ENCODE data around the gene TIRAP. TPM values are rescaled to one million over a fixed set of nuclear protein-coding genes. Genes with fewer than 3 reads are reported as not detected.

The TIRAP gene
- polyA plus RNA-seq, 1 of the 3 experiments (the other 2 are of a cell fraction) = 5.5 TPM

- TF ChIP-seq RFX5 (IDR thresholded peaks at IDR 0.05; ENCODE audit: low read length) = no peak
- TF ChIP-seq, protein P1, sequence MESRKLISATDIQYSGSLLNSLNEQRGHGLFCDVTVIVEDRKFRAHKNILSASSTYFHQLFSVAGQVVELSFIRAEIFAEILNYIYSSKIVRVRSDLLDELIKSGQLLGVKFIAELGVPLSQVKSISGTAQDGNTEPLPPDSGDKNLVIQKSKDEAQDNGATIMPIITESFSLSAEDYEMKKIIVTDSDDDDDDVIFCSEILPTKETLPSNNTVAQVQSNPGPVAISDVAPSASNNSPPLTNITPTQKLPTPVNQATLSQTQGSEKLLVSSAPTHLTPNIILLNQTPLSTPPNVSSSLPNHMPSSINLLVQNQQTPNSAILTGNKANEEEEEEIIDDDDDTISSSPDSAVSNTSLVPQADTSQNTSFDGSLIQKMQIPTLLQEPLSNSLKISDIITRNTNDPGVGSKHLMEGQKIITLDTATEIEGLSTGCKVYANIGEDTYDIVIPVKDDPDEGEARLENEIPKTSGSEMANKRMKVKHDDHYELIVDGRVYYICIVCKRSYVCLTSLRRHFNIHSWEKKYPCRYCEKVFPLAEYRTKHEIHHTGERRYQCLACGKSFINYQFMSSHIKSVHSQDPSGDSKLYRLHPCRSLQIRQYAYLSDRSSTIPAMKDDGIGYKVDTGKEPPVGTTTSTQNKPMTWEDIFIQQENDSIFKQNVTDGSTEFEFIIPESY (IDR thresholded peaks at IDR 0.05; ENCODE audit: borderline replicate concordance, low read depth) = no peak
- TF ChIP-seq PBX3 (IDR thresholded peaks at IDR 0.05) = peak; percentile 64
- TF ChIP-seq TAF1 (IDR thresholded peaks at IDR 0.05; ENCODE audit: borderline replicate concordance, low read depth, low read length) = peak; percentile 35; the same call in 1 of the 2 replicates
- no peak for TF ChIP-seq USF1 (IDR thresholded peaks at IDR 0.05; ENCODE audit: borderline replicate concordance, low read depth)
- TF ChIP-seq, protein P2, sequence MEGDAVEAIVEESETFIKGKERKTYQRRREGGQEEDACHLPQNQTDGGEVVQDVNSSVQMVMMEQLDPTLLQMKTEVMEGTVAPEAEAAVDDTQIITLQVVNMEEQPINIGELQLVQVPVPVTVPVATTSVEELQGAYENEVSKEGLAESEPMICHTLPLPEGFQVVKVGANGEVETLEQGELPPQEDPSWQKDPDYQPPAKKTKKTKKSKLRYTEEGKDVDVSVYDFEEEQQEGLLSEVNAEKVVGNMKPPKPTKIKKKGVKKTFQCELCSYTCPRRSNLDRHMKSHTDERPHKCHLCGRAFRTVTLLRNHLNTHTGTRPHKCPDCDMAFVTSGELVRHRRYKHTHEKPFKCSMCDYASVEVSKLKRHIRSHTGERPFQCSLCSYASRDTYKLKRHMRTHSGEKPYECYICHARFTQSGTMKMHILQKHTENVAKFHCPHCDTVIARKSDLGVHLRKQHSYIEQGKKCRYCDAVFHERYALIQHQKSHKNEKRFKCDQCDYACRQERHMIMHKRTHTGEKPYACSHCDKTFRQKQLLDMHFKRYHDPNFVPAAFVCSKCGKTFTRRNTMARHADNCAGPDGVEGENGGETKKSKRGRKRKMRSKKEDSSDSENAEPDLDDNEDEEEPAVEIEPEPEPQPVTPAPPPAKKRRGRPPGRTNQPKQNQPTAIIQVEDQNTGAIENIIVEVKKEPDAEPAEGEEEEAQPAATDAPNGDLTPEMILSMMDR (IDR thresholded peaks at IDR 0.05) = no peak
- TF ChIP-seq FOSL2 (IDR thresholded peaks at IDR 0.05; ENCODE audit: borderline replicate concordance, low read depth) = peak; percentile 89
- TF ChIP-seq RAD21 (IDR thresholded peaks at IDR 0.05; ENCODE audit: low read length) = no peak
- TF ChIP-seq YY1 (IDR thresholded peaks at IDR 0.05; ENCODE audit: low read depth) = no peak
- no peak for TF ChIP-seq CHD2 (IDR thresholded peaks at IDR 0.05; ENCODE audit: low read length, partially characterized antibody)
- TF ChIP-seq EZH2phosphoT487 (IDR thresholded peaks at IDR 0.05; ENCODE audit: borderline replicate concordance, low read depth) = no peak
- TF ChIP-seq USF2 (IDR thresholded peaks at IDR 0.05; ENCODE audit: borderline replicate concordance, low read depth, low read length) = no peak
- peak; percentile 95 for TF ChIP-seq NFIC (IDR thresholded peaks at IDR 0.05; ENCODE audit: borderline replicate concordance)
- no peak for TF ChIP-seq SMC3 (IDR thresholded peaks at IDR 0.05; ENCODE audit: low read depth, low read length)
- peak; percentile 90 for TF ChIP-seq JUND (IDR thresholded peaks at IDR 0.05)
- TF ChIP-seq EP300 (IDR thresholded peaks at IDR 0.05; ENCODE audit: borderline replicate concordance in 1 of 2, low read depth in 1 of 2, low read length in 1 of 2) = peak; percentile 12 to 87; a peak in 2 of 4 replicates
- TF ChIP-seq MAX (IDR thresholded peaks at IDR 0.05; ENCODE audit: low read depth) = 0 out of 2 replicates have a peak, but pooled peaks have one; percentile 73
- TF ChIP-seq SIN3A (IDR thresholded peaks at IDR 0.05; ENCODE audit: borderline replicate concordance, low read depth, low read length) = 0 out of 2 replicates have a peak, but pooled peaks have one; percentile 63
- no peak for TF ChIP-seq NRF1 (IDR thresholded peaks at IDR 0.05; ENCODE audit: low read depth, low read length)
These were observed 58.9 kb downstream of the TIRAP start (continued) for GRCh38 chr11:126341760-126342161.
